GM20431 (cell line): ENCODE results near the gene FOLR1.
"Not testable (repeated sequence)": the region's sequence is repeated elsewhere in the genome, so short reads cannot be mapped to it uniquely, and the experiment has no call there.

Experiments
- in situ Hi-C: fragments of 300-500 bp; cut with MseI, MboI; formaldehyde crosslinking; loops from one replicate; pipeline ENCODE4 v1.15.0; 2020; ENCODE audit warnings: low sequenced_read_pairs; ENCODE audit not compliant: unreplicated experiment

The FOLR1 gene

DNA sequence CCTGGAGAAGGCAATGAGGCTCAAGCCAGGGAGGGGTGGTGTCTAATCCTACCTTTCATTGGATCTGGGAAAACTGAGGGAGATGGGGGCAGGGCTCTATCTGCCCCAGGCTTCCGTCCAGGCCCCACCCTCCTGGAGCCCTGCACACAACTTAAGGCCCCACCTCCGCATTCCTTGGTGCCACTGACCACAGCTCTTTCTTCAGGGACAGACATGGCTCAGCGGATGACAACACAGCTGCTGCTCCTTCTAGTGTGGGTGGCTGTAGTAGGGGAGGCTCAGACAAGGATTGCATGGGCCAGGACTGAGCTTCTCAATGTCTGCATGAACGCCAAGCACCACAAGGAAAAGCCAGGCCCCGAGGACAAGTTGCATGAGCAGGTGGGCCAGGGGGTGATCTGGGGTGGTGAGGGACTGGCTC is at the start of gene FOLR1:
TSS of gene FOLR1 (plus strand) at position 180 of the 421 bp plus-strand sequence. CDS start at position 214, 34 bp downstream.
- in situ Hi-C loops: no loop called here

- in situ Hi-C loops: not testable (repeated sequence)
Measured at GRCh38 chr11:72142543-72142942, 49.4 kb upstream of the FOLR1 start.

DNA sequence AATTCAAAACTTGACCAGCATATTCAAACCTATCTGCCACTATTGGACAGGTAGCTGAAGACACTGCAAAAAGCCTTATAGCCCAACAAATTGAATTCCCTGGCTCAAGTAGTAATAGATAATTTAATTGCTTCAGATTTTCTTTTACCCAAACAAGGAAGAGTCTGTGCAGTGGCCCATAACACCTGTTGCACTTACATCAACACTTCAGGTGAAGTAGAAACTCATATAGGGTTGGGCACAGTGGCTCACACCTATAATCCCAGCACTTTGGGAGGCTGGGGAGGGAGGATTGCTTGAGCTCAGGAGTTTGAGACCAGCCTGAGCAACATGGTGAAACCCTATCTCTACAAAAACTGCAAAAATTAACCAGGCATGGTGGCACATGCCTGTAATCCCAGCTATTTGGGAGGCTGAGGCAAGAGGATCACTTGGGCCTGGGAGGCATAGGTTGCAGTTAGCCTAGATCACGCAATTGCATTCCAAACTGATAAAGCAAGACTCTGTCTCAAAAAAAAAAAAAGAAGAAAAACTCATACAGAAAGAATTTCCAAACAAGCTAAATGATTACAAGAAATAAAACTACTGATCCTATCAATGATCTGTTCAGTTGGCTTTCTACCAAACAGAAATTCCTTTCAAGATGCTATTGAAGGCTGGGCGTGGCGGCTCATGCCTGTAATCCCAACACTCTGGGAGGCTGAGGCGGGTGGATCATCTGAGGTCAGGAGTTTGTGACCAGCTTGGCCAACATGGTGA is 47.0 kb upstream of the FOLR1 start:
- in situ Hi-C loops: no loop called here

DNA sequence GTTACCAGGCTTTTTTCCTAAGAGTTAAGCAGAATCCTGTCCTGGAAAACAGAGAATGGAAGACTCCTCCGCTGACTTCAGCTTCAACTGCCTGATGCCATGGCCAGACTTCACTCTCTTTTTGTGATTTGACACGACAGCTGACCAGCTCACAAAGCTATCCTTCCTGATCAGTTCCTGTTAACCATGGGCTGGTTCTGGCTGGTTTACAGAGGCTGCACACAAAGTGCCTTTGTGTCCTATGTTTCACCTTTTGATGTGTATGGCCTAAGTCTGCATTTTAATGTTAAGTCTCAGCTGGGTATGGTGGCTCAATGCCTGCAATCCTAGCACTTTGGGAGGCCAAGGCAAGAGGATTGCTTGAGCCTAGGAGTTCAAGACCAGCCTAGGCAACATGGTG is 45.3 kb upstream of the FOLR1 start:
- in situ Hi-C loops: no loop called here

DNA sequence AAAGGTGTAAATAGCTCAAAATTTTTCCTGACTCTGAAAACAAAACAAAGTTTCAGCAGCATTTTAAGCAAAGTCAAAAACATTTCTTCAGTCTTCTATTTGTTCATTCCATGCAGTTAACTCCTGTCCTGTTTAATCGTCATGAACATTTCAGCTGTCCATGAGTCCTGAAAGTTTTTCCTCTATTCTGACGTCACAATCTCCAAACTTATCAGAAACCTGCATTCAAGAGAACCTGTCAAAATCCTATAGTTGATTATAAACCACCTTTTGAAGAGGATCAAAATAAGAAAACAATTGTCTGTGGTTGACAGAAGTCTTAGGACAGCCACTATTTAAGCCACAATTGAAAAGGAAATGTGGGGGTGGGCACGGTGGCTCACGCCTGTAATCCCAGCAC is 41.1 kb upstream of the FOLR1 start:
- in situ Hi-C loops: no loop called here

- in situ Hi-C loops: not testable (repeated sequence)
Measured at GRCh38 chr11:72153874-72154273, 38.1 kb upstream of the FOLR1 start.

- in situ Hi-C loops: no loop called here
Measured at GRCh38 chr11:72154816-72155215, 37.1 kb upstream of the FOLR1 start.

- in situ Hi-C loops: no loop called here
Measured at GRCh38 chr11:72155751-72156150, 36.2 kb upstream of the FOLR1 start.

GRCh38 chr11:72157131-72157530 is 34.8 kb upstream of the FOLR1 start:
- in situ Hi-C loops: no loop called here

- in situ Hi-C loops: no loop called here
Measured at GRCh38 chr11:72160319-72160718, 31.6 kb upstream of the FOLR1 start.

DNA sequence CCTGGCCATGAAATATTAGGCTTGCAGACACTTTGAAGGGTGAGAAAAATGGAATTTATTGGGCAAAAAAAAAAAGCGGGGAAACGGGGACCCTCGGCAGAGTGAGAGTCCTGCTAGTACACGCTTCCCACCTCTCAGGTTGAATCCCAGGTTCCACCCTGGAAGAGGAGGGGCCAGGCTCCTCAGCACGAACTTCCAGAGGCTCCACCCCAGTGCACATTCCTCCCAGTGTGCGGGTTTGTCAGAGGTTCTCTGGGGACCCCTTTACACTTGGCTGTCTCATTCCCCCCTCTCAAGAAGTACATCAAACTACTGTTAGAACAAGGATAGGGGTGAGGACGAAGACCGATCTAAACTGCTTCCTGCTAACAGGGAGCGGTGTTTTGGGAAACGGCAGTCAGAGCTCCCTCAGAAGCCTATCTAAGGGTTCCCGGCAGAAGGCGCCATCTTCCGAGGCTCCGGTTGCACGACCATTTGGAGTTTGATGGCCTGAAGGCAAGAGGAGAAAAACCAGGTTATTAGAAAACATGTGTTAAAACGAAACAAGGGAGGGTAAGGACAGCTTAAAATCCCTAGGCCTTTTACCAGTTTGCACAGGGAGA is 28.9 kb upstream of the FOLR1 start:
- in situ Hi-C loops: no loop called here

DNA sequence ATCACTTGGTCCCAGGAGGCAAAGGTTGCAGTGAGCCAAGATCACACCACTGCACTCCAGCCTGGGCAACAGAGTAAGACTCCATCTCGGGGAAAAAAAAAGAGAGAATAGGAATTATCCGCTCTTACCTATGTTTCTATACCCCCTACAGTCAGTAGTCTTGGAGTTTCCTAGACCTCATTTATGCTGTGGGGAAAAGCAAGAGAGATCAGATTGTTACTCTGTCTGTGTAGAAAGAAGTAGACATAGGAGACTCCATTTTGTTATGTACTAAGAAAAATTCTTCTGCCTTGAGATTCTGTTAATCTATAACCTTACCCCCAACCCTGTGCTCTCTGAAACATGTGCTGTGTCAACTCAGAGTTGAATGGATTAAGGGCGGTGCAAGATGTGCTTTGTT is 27.8 kb upstream of the FOLR1 start:
- in situ Hi-C loops: not testable (repeated sequence)

DNA sequence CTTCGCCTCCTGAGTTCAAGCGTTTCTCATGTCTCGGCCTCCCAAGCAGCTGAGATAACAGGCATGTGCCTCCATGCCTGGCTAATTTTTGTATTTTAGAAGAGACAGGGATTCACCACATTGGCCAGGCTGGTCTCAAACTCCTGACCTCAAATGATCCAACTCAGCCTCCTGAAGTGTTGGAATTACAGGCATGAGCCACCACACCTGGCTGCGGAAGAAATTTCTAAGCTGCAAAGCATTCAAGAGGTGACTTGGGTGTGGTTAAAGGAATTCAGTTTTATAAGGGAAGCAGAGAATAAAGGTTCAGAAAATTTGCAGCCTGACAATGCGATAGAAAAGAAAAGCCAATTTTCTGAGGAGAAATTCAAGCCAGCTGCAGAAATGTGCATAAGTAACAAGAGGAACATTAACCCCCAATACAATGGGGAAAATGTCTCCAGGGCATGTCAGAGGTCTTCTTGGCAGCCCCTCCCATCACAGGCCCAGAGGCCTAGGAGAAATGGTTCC is 22.8 kb upstream of the FOLR1 start:
- in situ Hi-C loops: not testable (repeated sequence)

DNA sequence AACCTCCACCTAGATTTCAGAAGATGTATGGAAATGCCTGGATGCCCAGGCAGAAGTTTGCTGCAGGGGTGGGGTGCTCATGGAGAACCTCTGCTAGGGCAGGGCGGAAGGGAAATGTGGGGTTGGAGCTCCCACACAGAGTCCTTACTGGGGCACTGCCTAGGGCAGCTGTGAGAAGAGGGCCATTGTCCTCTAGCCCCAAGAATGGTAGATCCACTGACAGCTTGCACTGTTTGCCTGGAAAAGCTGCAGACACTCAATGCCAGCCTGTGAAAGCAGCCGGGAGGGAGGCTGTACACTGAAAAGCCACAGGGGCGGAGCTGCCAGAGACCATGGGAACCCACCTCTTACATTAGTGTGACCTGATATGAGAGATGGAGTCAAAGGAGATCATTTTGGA is 22.2 kb upstream of the FOLR1 start:
- in situ Hi-C loops: not testable (repeated sequence)

DNA sequence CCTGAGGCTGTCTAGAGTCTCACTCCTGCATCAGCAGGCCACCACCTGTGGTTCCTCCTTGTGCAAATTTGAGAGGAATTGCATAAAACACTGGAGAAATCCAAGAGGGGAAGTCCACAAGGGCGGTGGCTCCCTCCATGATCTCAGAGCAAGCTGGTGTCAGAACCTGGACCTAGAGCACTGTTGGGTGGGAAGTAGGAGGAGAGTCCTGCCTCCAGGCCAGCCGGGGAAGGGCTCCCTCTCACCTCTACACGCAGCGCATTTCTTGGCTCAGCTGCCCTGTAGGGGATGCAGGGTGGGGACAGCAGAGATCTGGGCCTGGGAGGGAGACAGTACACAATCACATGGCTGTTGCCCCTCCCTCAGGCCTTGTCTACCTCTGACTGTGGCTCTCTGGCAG is 19.9 kb upstream of the FOLR1 start:
- in situ Hi-C loops: not testable (repeated sequence)

DNA sequence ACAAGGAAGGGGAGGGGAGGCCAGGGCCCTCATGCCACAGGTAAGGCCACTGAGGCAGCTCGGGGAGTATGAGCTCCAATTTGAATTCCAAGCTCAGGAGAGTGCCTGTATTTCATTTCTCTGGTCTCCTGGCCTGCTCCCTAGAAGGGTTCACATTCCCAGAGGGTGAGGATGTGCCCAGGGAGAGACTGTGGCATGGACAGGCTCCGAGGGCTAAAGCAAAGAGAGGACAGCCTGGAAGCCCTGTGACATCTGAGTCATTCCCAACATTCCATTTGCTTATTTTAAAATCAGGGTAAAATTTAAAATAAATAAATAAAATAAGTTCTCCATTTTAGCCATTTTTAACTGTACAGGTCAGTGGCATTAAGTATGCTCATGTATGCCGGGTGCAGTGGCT is 18.6 kb upstream of the FOLR1 start:
- in situ Hi-C loops: no loop called here

- in situ Hi-C loops: no loop called here
Measured at GRCh38 chr11:72174302-72175070, 17.5 kb upstream of the FOLR1 start.

DNA sequence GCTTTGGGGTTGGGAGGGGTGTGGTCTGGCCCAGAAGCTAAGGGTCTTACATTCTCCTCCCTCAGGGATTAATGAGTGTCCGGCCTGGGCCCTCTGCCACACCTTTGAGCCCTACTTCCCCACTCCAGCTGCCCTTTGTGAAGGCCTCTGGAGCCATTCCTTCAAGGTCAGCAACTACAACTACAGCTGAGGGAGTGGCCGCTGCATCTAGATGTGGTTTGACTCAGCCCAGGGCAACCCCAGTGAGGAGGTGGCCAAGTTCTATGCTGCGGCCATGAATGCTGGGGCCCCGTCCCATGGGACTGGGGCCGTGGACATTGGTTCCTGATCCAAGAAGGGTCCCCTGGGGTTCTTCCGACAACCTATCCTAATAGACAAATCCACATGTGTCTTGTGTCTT is 14.3 kb upstream of the FOLR1 start:
- in situ Hi-C loops: no loop called here

- in situ Hi-C loops: no loop called here
Measured at GRCh38 chr11:72179049-72179803, 12.7 kb upstream of the FOLR1 start.

- in situ Hi-C loops: no loop called here
Measured at GRCh38 chr11:72179804-72180396, 12.0 kb upstream of the FOLR1 start.
